ENCODE data around the gene HHEX. TPM values are rescaled to one million over a fixed set of nuclear protein-coding genes. Genes with fewer than 3 reads are reported as not detected.

HHEX gene
- total and polyA plus RNA-seq, 3 donors from 2014 or later, result 2.6 to 5.6 (median 4.0) TPM

DNA sequence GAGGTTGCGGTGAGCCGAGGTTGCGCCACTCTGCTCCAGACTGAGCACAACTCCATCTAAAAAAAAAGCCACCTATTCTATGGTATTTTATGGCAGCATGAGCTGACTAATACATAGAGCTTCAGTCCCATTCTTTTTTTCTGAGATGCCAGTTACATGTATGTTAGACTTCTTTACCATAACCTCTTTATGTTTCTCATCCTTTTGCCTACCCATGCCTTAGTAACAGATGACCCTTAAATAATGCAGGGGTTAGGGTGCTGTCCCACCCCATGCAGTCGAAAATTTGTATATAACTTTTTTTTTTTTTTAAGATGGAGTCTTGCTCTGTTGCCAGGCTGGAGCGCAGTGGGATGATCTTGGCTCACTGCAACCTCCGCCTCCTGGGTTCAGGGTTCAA lies 22.7 kb upstream of the HHEX start:
- DNase-seq, result no peak
- TF ChIP-seq, protein P1, sequence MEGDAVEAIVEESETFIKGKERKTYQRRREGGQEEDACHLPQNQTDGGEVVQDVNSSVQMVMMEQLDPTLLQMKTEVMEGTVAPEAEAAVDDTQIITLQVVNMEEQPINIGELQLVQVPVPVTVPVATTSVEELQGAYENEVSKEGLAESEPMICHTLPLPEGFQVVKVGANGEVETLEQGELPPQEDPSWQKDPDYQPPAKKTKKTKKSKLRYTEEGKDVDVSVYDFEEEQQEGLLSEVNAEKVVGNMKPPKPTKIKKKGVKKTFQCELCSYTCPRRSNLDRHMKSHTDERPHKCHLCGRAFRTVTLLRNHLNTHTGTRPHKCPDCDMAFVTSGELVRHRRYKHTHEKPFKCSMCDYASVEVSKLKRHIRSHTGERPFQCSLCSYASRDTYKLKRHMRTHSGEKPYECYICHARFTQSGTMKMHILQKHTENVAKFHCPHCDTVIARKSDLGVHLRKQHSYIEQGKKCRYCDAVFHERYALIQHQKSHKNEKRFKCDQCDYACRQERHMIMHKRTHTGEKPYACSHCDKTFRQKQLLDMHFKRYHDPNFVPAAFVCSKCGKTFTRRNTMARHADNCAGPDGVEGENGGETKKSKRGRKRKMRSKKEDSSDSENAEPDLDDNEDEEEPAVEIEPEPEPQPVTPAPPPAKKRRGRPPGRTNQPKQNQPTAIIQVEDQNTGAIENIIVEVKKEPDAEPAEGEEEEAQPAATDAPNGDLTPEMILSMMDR (IDR thresholded peaks at IDR 0.05), result no peak
- TF ChIP-seq POLR2A (IDR thresholded peaks at IDR 0.05), result no peak
- Histone ChIP-seq H3K36me3 (ENCODE audit: low read depth, missing control alignments) (no peaks in the 10 kb centered on the region), H3K9me3 (no peaks in the 10 kb centered on the region), H3K27ac (no peak overlapping the region), H3K4me3 (no peak overlapping the region), H3K27me3 (no peaks in the 10 kb centered on the region), H3K4me1 (no peaks in the 10 kb centered on the region)
- WGBS, 2 donors, result 91% methylated on average over 6 of the region's 6 CpGs
- intact Hi-C loops (cut with DNase I; ENCODE audit: low total_unique reads), result no loop called here

DNA sequence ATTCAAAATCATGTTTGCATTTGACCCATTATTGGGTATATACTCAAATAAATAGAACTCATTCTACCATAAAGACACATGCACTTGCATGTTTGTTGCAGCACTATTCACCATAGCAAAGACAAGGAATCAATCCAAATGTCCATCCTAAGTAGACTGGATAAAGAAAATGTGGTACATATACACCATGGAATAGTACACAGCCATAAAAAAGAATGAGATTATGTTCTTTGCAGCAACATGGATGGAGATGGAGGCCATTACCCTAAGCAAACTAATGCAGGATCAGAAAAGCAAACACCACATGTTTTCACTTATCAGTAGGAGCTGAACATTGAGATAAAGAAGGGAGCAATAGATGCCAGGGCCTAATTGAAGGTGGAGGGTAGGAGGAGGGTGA lies 12.0 kb upstream of the HHEX start:
- Histone ChIP-seq H3K9me3 (no peaks in the 10 kb centered on the region), H3K4me1 (no peaks in the 10 kb centered on the region), H3K27me3 (no peaks in the 10 kb centered on the region), H3K4me3 (no peak overlapping the region), H3K36me3 (ENCODE audit: low read depth, missing control alignments) (no peaks in the 10 kb centered on the region), H3K27ac (no peak overlapping the region)
- DNase-seq, result no peak
- intact Hi-C loops (cut with DNase I; ENCODE audit: low total_unique reads), result no loop called here
- TF ChIP-seq POLR2A (IDR thresholded peaks at IDR 0.05), result no peak
- TF ChIP-seq, protein P1 (IDR thresholded peaks at IDR 0.05), result no peak

DNA sequence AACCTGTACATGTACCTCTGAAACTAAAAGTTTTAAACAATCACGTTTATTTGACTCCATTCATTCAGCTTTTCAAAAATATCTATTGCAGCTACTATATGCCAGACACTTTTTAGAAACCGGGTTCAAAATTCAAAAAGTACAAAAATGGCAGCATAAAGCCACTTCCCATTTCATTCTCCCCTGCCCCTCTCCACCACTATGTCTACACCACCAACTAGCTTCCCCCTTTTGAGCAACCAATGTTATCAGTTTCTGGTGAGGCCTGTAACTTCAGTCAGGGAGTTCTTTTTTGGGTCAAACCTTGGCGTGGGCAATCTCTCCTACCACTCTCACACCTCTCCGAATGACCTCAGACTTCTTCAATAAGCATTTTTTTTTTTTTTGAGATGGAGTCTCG lies 11.5 kb upstream of the HHEX start:
- WGBS, 2 donors, result 93 to 94% methylated on average over 5 of the region's 5 CpGs
- Histone ChIP-seq H3K9me3 (no peaks in the 10 kb centered on the region), H3K4me3 (no peak overlapping the region)

DNA sequence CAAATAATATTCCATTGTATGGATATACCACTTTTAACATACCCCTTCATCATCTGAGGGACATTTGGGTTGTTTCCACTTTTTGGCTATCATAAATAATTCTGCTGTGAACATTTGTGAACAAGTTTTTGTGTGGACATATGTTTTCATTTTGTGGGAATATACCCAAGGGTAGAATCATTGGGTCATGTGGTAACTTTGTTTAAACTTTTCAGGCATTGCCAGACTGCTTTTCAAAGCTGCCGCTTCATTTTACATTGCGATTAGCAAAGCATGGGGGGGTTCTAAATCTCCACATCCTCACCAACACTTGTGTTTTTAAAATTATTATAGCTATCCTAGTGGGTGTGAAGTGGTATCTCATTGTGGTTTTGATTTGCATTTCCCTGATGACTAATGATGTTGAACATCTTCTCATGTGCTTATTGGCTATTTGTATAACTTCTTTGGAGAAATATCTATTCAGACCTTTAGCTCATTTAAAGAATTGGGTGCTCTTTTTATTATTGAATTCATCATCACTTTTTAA lies 8.4 kb upstream of the HHEX start:
- DNase-seq, result no peak
- WGBS, 2 donors, result 90 to 92% methylated on average over 2 of the region's 2 CpGs
- H3K4me1 ChIP-seq, result no peaks in the 10 kb centered on the region
- no peak overlapping the region for H3K27ac ChIP-seq
- no peaks in the 10 kb centered on the region for H3K36me3 ChIP-seq (ENCODE audit: low read depth, missing control alignments)
- intact Hi-C loops (cut with DNase I; ENCODE audit: low total_unique reads), result no loop called here
- H3K27me3 ChIP-seq, result no peaks in the 10 kb centered on the region
- H3K4me3 ChIP-seq, result no peak overlapping the region
- TF ChIP-seq, protein P1 (IDR thresholded peaks at IDR 0.05), result no peak
- TF ChIP-seq POLR2A (IDR thresholded peaks at IDR 0.05), result no peak
- no peaks in the 10 kb centered on the region for H3K9me3 ChIP-seq

More for the DNA sequence above, 11.5 kb upstream of the HHEX start:
- DNase-seq, result no peak
- no peak for TF ChIP-seq POLR2A (IDR thresholded peaks at IDR 0.05)
- TF ChIP-seq, protein P1 (IDR thresholded peaks at IDR 0.05), result no peak
- intact Hi-C loops (cut with DNase I; ENCODE audit: low total_unique reads), result no loop called here
- Histone ChIP-seq H3K4me1 (no peaks in the 10 kb centered on the region), H3K27me3 (no peaks in the 10 kb centered on the region), H3K27ac (no peak overlapping the region), H3K36me3 (ENCODE audit: low read depth, missing control alignments) (no peaks in the 10 kb centered on the region)

DNA sequence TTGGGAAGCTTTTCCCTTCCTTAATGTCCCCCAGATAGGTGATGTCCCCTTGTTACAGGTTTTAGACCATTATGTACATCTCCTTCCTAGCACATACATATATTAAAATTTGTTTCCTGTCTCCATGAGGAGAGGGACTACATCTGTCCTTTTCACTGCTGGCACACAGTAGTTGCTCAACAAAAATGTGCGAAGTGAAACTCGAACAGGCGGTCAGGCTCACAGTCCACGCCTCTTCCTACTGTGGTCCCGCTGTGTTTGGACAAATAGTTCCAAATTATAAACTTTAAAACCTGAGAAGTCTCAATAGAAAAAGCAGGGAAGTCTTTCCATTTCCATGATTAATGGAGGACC lies 1.2 kb upstream of the HHEX start:
- H3K9me3 ChIP-seq, result no peaks in the 10 kb centered on the region
- TF ChIP-seq, protein P1 (IDR thresholded peaks at IDR 0.05), result no peak
- no peak for TF ChIP-seq POLR2A (IDR thresholded peaks at IDR 0.05)
- H3K27me3 ChIP-seq, result no peaks in the 10 kb centered on the region
- intact Hi-C loops (cut with DNase I; ENCODE audit: low total_unique reads), result no loop called here
- no peak for DNase-seq
- 31 to 45% methylated on average over 5 of the region's 5 CpGs for WGBS, 2 donors
- H3K4me1 ChIP-seq, result no peaks in the 10 kb centered on the region
- peak overlapping the region in 1 of 2 donors; percentile 67 for H3K4me3 ChIP-seq
- H3K36me3 ChIP-seq (ENCODE audit: low read depth, missing control alignments), result no peaks in the 10 kb centered on the region
- H3K27ac ChIP-seq, result no peak overlapping the region

Data from testis (tissue), 3 donors.